MG63 (cell line): ENCODE results near the gene FBRS. TPM values are rescaled to one million over a fixed set of nuclear protein-coding genes. Genes with fewer than 3 reads are reported as not detected.
"Not testable (repeated sequence)": the region's sequence is repeated elsewhere in the genome, so short reads cannot be mapped to it uniquely, and the experiment has no call there.

ENCODE experiments used
- DNase-seq: peaks from one replicate; pipeline ENCODE4 v3.0.0-alpha.2; 2020
- H3K27me3 ChIP-seq: fragments of 250-450 bp; sonication (Bioruptor Pico); 2 replicates; pipeline ENCODE4 v1.5.1; 2020; ENCODE audit warnings: mild to moderate bottlenecking, moderate library complexity
- H3K36me3 ChIP-seq: fragments of 250-450 bp; sonication (Bioruptor Pico); 2 replicates; pipeline ENCODE4 v1.5.1; 2020; ENCODE audit warnings: mild to moderate bottlenecking, moderate library complexity
- H3K4me3 ChIP-seq: fragments of 250-450 bp; sonication (Bioruptor Pico); 2 replicates; pipeline ENCODE4 v1.5.1; 2020; ENCODE audit warnings: mild to moderate bottlenecking, moderate library complexity
- H3K9me3 ChIP-seq: fragments of 250-450 bp; sonication (Bioruptor Pico); 2 replicates; pipeline ENCODE4 v1.5.1; 2020; ENCODE audit warnings: mild to moderate bottlenecking, moderate library complexity
- total RNA-seq: library from RNA; depleted of rRNA; stranded (reverse); fragments of >200 nt; shearing (Covaris generic); gene quantifications from 2 replicates; pipeline ENCODE4 v1.2.3, GENCODE V29; 2014; ENCODE audit warnings: low replicate concordance

The FBRS gene
- total RNA-seq, 1 experiment from 2014 or later, result 14.5 TPM

GRCh38 chr16:30636599-30636998 is 21.6 kb upstream of the FBRS start:
- Histone ChIP-seq H3K36me3 (no peaks in the 10 kb centered on the region), H3K4me3 (no peak overlapping the region), H3K9me3 (no peaks in the 10 kb centered on the region), H3K27me3 (no peaks in the 10 kb centered on the region)
- no peak for DNase-seq

DNA sequence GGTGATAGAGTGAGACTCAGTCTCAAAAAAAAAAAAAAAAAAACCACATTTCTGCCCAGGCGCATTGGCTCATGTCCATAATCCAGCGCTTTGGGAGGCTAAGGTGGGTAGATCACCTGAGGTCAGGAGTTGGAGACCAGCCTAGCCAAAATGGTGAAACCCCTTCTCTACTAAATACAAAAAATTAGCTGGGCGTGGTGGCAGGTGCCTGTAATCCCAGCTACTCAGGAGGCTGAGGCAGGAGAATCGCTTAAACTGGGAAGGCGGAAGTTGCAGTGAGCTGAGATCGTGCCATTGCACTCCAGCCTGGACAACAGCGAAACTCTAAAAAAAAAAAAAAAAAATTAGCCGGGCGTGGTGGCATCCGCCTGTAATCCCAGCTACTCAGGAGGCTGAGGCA is 21.1 kb upstream of the FBRS start:
- not testable (repeated sequence) for H3K27me3 ChIP-seq, H3K9me3 ChIP-seq, DNase-seq, H3K36me3 ChIP-seq, H3K4me3 ChIP-seq

- no peaks in the 10 kb centered on the region for H3K9me3 ChIP-seq
- no peaks in the 10 kb centered on the region for H3K36me3 ChIP-seq
- H3K4me3 ChIP-seq, result no peak overlapping the region
- DNase-seq, result peak; percentile 43
- H3K27me3 ChIP-seq, result no peaks in the 10 kb centered on the region
Measured at GRCh38 chr16:30637944-30638343, 20.3 kb upstream of the FBRS start.

GRCh38 chr16:30641378-30641982 is 16.8 kb upstream of the FBRS start:
- DNase-seq, result no peak
- no peaks in the 10 kb centered on the region for H3K27me3 ChIP-seq
- no peaks in the 10 kb centered on the region for H3K36me3 ChIP-seq
- H3K9me3 ChIP-seq, result no peaks in the 10 kb centered on the region
- H3K4me3 ChIP-seq, result no peak overlapping the region

- H3K9me3 ChIP-seq, result no peaks in the 10 kb centered on the region
- H3K27me3 ChIP-seq, result no peaks in the 10 kb centered on the region
- H3K36me3 ChIP-seq, result no peaks in the 10 kb centered on the region
- no peak for DNase-seq
- no peak overlapping the region for H3K4me3 ChIP-seq
Measured at GRCh38 chr16:30644334-30644830, 13.8 kb upstream of the FBRS start.

DNA sequence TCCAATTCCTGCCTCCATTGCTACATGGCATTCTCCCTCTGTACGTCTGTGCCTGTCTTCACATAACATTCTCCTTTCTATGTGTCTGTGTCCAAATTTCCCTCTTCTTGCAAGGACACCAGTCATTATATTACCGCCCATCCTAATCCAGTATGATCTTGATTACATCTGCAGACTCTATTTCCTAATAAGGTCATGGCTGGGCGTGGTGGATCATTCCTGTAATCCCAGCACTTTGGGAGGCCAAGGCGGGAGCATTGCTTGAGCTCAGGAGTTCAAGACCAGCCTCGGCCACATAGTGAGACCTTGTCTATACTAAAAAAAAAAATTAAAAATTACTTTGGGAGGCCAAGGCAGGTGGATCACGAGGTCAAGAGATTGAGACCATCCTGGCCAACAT is 12.5 kb upstream of the FBRS start:
- Histone ChIP-seq H3K9me3 (no peaks in the 10 kb centered on the region), H3K36me3 (no peaks in the 10 kb centered on the region), H3K27me3 (no peaks in the 10 kb centered on the region), H3K4me3 (no peak overlapping the region)
- no peak for DNase-seq

DNA sequence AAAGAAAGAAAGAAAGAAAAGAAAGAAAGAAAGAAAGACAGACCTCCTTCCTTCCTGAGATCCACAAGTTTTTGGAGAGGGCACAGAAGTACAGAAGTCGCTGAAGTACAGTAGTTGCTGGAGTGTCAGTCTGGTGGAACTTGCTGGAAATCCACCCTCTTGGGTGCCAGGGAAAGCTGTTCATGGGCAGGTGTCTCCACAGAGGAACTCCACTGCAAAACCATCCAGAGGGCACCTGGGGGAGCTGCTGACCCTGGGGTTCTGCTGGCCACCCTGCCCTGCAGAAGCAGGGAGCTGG is 11.0 kb upstream of the FBRS start:
- Histone ChIP-seq H3K9me3 (no peaks in the 10 kb centered on the region), H3K4me3 (no peak overlapping the region), H3K36me3 (no peaks in the 10 kb centered on the region; the same call in 1 of the 2 replicates), H3K27me3 (no peaks in the 10 kb centered on the region)
- no peak for DNase-seq

DNA sequence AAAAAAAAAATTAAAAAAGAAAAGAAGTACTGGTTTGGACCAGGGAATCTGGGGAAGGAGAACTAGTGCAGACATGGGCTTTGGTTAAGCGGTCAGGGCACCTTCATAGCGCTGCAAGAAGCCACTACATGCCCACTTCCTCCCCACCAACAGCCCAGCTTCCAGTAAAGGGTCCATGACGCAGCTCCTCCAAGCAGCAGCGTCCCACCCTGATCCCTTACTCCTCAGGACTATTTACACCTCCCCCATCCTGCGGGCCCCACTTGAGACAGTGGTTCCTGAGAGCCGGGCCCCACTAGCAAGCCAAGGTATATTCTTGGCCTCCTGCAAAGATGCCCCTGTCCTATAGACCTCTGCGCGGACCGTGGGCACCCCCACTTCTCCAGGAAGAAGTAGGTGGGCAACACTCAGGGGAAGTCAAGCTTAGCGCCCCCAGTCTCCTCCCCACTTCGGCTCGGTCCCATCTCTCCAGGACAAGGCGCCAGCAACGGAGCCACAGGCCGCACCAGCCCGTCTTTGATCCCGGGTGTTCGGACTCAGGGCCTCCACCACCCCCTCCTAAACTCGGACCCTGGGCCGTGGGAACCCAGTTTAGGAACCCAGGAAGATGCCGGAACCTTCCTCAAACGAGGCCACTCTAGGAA is 8.4 kb upstream of the FBRS start:
- Histone ChIP-seq H3K9me3 (no peaks in the 10 kb centered on the region), H3K36me3 (peaks cover 18% of the 10 kb centered on the region), H3K27me3 (no peaks in the 10 kb centered on the region), H3K4me3 (peak overlapping the region; percentile 61)
- DNase-seq, result no peak

DNA sequence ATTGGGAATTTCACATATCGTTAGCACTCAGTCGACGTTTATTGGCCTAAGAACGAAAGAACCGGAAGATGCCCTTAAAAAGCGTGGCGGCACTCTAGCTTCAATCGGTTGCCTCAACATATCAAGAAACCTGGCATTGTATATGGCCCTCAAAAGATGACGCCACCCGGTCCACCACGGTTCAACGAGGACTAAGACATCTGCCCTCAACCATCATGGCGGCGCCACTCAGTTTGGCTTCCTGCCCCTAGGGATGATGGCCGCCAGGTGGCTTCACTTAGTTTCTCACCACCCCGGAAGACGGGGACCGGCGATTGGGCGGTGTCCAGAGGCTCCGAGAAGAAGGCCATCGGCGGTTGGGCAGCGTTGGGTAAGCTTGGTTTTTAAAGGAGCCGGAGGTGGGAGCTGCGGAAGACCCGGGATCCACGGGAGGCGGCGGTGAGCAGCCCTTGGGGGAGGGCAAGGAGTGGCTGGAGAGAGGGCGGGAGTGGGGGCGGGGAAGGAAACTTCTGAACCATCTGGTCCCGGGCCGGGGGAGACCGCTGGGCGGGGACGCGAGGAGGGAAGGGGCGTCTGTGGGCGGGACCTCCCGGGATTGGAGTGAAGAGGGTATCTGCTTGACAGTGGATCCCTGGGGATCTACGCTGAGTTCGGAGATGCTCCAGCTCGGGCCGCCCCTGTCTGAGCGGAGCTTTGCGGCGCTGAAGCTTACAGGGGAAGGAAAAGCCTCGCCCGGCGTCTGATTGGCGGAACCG is 7.7 kb upstream of the FBRS start, which contains the start of gene PRR14:
Gene PRR14, plus strand, starts transcription at position 592 of the 755 bp plus-strand sequence. CDS start 686 bp downstream, outside the sequence.
- peak within 1 kb of the TSS; percentile 61 for H3K4me3 ChIP-seq
- H3K27me3 ChIP-seq, result no peaks in the 10 kb centered on the region
- peaks cover 25% of the 10 kb centered on the region for H3K36me3 ChIP-seq
- DNase-seq, result peak; percentile 100
- no peaks in the 10 kb centered on the region for H3K9me3 ChIP-seq

DNA sequence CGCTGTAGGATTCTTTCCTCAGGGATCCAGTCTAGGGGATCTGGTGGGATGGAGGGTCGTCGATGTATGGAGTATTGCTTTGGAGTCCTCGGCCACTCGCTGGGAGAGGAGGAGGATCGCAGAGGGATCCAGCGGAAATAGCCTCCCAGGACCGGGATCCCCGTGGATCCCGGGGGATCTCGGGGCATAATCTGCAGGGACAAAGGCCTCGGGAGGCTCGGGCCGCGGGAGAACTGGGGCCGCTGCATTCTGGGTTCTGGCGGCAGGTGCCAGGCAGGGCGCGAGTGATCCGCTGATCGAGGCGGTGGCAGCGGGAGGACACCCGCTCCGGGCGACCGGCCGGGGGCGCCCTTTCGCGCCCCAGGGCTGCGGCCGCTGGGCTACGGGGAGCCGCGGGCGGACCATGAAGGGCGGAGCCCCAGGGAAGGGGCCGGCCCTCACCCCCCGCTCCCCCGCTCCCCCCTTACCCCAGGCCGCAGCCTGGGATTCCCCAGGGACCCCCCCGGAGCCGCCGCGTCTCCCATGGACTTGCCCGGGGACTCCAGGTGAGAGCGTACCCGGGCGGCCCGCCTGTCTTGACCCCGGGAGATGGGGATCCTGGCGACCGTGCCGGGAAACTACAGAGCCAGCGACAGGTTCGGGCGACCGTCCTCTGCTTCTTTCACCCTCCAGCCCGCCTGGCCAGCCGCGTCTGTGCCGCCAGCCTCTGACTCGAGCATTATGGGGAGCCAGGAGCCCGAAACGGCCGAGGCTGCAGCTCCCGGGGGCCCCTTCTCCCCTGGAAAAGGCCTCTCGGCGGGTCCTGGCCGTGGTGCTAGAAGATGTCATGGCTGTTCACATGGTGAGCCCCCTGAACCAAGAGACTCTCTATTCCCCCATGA is 6.9 kb upstream of the FBRS start:
- DNase-seq, result peak; percentile 78
- H3K4me3 ChIP-seq, result peak overlapping the region; percentile 61
- H3K9me3 ChIP-seq, result no peaks in the 10 kb centered on the region
- peaks cover 34% of the 10 kb centered on the region for H3K36me3 ChIP-seq
- no peaks in the 10 kb centered on the region for H3K27me3 ChIP-seq

- Histone ChIP-seq H3K27me3 (no peaks in the 10 kb centered on the region), H3K9me3 (no peaks in the 10 kb centered on the region), H3K4me3 (peak overlapping the region; percentile 61), H3K36me3 (peaks cover 34% of the 10 kb centered on the region)
- no peak for DNase-seq
Measured at GRCh38 chr16:30652005-30652296, 6.3 kb upstream of the FBRS start.

DNA sequence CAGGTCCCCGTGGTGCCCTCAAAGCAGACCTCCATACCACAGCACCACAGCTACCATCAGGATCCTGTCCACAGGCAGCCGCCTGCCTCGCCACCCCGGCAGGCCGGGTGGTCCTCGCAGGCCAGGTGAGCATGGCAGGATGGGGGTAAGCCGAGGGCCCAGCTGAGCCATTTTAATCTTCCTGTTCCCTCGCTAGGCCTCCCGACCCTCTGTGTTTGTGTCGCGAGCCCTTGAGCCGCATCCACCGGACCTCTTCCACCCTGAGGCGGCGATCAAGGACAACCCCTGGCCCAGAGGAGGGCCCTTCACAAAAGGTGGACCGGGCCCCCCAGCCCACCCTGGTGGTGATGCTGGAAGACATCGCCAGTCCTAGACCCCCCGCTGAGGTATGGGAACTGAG is 5.5 kb upstream of the FBRS start:
- no peaks in the 10 kb centered on the region for H3K9me3 ChIP-seq
- no peak for DNase-seq
- peaks cover 36% of the 10 kb centered on the region for H3K36me3 ChIP-seq
- no peak overlapping the region for H3K4me3 ChIP-seq
- no peaks in the 10 kb centered on the region for H3K27me3 ChIP-seq

DNA sequence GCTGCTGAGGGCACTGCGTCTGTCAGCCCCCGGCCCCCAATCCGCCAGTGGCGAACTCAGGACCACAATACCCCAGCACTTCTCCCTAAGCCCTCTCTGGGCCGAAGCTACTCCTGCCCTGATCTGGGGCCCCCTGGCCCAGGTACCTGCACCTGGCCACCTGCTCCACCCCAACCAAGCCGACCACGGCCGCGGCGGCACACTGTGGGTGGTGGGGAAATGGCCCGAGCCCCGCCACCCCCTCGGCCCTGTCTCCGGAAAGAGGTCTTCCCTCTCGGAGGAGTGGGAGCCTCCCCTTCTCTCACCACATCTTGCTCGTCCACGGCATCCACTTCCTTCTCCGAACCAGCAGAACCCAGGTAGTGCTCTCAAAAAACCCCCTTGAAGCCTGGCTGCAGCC is 3.4 kb upstream of the FBRS start:
- no peak for DNase-seq
- H3K27me3 ChIP-seq, result no peaks in the 10 kb centered on the region
- no peak overlapping the region for H3K4me3 ChIP-seq
- peaks cover 36% of the 10 kb centered on the region for H3K36me3 ChIP-seq
- no peaks in the 10 kb centered on the region for H3K9me3 ChIP-seq

GRCh38 chr16:30655815-30656347 is 2.4 kb upstream of the FBRS start:
- peaks cover 44% of the 10 kb centered on the region for H3K36me3 ChIP-seq

GRCh38 chr16:30656388-30656787 is 1.8 kb upstream of the FBRS start:
- Histone ChIP-seq H3K4me3 (no peak overlapping the region), H3K9me3 (no peaks in the 10 kb centered on the region), H3K27me3 (no peaks in the 10 kb centered on the region), H3K36me3 (peaks cover 49% of the 10 kb centered on the region)
- DNase-seq, result no peak

More at GRCh38 chr16:30655815-30656347, 2.4 kb upstream of the FBRS start:
- Histone ChIP-seq H3K27me3 (no peaks in the 10 kb centered on the region), H3K9me3 (no peaks in the 10 kb centered on the region), H3K4me3 (no peak overlapping the region)
- DNase-seq, result no peak

DNA sequence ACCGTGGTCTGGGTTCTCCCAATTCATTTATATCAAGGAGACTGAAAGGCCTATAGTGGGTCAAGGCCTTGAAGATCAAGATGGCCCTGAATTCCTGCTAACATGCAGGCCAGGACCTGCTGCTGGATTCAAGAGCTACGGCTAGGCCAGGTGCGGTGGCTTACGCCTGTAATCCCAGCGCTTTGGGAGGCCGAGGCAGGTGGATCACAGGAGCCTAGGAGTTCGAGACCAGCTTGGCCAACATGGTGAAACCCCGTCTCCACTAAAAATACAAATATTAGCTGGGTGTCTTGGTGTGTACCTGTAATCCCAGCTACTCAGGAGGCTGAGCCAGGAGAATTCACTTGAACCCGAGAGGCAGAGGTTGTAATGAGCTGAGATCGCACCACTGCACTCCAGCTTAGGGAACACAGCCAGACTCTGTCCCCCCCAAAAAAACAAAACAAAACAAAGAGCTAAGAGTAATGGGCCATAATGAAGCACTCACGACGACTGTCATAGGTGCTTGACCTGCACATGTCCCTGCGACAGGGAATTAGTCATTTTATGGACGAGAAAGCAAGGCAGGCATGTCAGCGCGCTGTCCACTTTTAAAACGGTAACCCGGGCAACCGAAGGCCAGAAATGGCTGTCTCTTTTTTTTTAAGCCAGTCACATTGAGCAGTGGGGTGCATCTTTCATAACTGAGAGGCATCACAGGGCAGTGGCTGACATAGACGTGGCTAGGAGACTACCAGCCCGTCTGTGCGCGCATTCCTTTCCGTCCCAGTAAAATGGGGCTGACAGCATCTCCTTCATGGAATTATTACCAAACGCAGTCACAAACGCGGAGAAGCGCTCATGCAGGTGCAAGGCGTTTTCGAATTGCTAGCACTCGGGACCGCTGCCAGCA is 1.0 kb upstream of the FBRS start:
- Histone ChIP-seq H3K36me3 (peaks cover 57% of the 10 kb centered on the region), H3K4me3 (peak overlapping the region; percentile 48), H3K9me3 (no peaks in the 10 kb centered on the region), H3K27me3 (no peaks in the 10 kb centered on the region)
- no peak for DNase-seq
